Activated CD8-positive, alpha-beta T cell treated with anti-CD3 and anti-CD28 coated beads, Interleukin-2, amount 10 ng/mL, durations not matched to agents 7 days and 5 days (primary cell): ENCODE data around the gene COQ2. TPM values are rescaled to one million over a fixed set of nuclear protein-coding genes. Genes with fewer than 3 reads are reported as not detected.
"Not testable (repeated sequence)": the region's sequence is repeated elsewhere in the genome, so short reads cannot be mapped to it uniquely, and the experiment has no call there.

Experiments used
- ATAC-seq: fragments of 150-1000 bp; cut with Tn5 transposase; one replicate; pipeline ENCODE4 v1.10.0; 2021; ENCODE audit warnings: moderate library complexity
- CTCF ChIA-PET: fragments of 350-600 bp; sonication (Branson Sonifier 250); formaldehyde crosslinking; loops from one replicate; lab custom pipeline; 2021; ENCODE audit warnings: antibody characterized with exemption; lab: Charles Lee
- POLR2A ChIA-PET: fragments of 350-600 bp; sonication (Branson Sonifier 250); formaldehyde crosslinking; loops from one replicate; lab custom pipeline; 2021; ENCODE audit warnings: antibody characterized with exemption; lab: Charles Lee
- DNase-seq: peaks from one replicate; pipeline ENCODE4 v3.0.0-alpha.2; 2020
- H3K27ac Mint-ChIP-seq: one replicate; pipeline ENCODE4 v1.8.0; 2021; ENCODE audit warnings: mild to moderate bottlenecking, mixed read lengths
- H3K27me3 Mint-ChIP-seq: one replicate; pipeline ENCODE4 v1.8.0; 2021; ENCODE audit warnings: low read depth, mixed read lengths
- H3K36me3 Mint-ChIP-seq: one replicate; pipeline ENCODE4 v1.8.0; 2021; ENCODE audit warnings: low read depth, mixed read lengths
- H3K4me1 Mint-ChIP-seq: one replicate; pipeline ENCODE4 v1.8.0; 2021; ENCODE audit warnings: low read depth, mixed read lengths
- H3K4me3 Mint-ChIP-seq: one replicate; pipeline ENCODE4 v1.8.0; 2021; ENCODE audit warnings: mild to moderate bottlenecking, mixed read lengths
- H3K9me3 Mint-ChIP-seq: one replicate; pipeline ENCODE4 v1.8.0; 2022; ENCODE audit warnings: mixed read lengths; ENCODE audit not compliant: insufficient read depth
- total RNA-seq, 2 experiments: library from RNA; stranded (reverse); gene quantifications; one replicate each; pipeline ENCODE4 v1.2.3, GENCODE V29; 2021

Gene COQ2
- total RNA-seq, 2 experiments from 2014 or later = 21.3 to 21.9 TPM

GRCh38 chr4:83316459-83317165 is 32.0 kb upstream of the COQ2 start:
- ChIA-PET CTCF (no interaction called here), POLR2A (no interaction called here)
- Mint-ChIP-seq H3K9me3 (no peaks in the 10 kb centered on the region), H3K4me3 (no peak overlapping the region), H3K36me3 (peaks cover 50% of the 10 kb centered on the region), H3K4me1 (peaks cover 17% of the 10 kb centered on the region), H3K27me3 (no peaks in the 10 kb centered on the region), H3K27ac (no peak overlapping the region)
- DNase-seq (no peak), ATAC-seq (no peak)

GRCh38 chr4:83315341-83315870 is 30.8 kb upstream of the COQ2 start:
- H3K4me1 Mint-ChIP-seq = peaks cover 10% of the 10 kb centered on the region
- peaks cover 53% of the 10 kb centered on the region for H3K36me3 Mint-ChIP-seq
- ChIA-PET CTCF (no interaction called here), POLR2A (interaction anchor here (0.6 to 0.7 kb wide), 2 partner anchors 14 to 31 kb away, joined by 3 read pairs; partner anchors contain the start of gene COQ2)
- H3K27ac Mint-ChIP-seq = no peak overlapping the region
- no peak overlapping the region for H3K4me3 Mint-ChIP-seq
- DNase-seq = no peak
- no peaks in the 10 kb centered on the region for H3K9me3 Mint-ChIP-seq
- ATAC-seq = no peak
- no peaks in the 10 kb centered on the region for H3K27me3 Mint-ChIP-seq

GRCh38 chr4:83308672-83309071 is 24.1 kb upstream of the COQ2 start:
- Mint-ChIP-seq H3K36me3 (peaks cover 48% of the 10 kb centered on the region), H3K4me1 (no peaks in the 10 kb centered on the region), H3K27ac (no peak overlapping the region), H3K9me3 (no peaks in the 10 kb centered on the region), H3K27me3 (no peaks in the 10 kb centered on the region), H3K4me3 (no peak overlapping the region)
- CTCF ChIA-PET = interaction anchor here (1.2 kb wide), 1 partner anchor 28 kb away, joined by 3 read pairs; no protein-coding TSS in a partner anchor
- ATAC-seq (no peak), DNase-seq (no peak)
- POLR2A ChIA-PET = no interaction called here

GRCh38 chr4:83307920-83308319 is 23.3 kb upstream of the COQ2 start:
- CTCF ChIA-PET = interaction anchor here (1.2 kb wide), 1 partner anchor 27 kb away, joined by 3 read pairs; no protein-coding TSS in a partner anchor
- POLR2A ChIA-PET = no interaction called here
- H3K9me3 Mint-ChIP-seq = no peaks in the 10 kb centered on the region
- H3K27me3 Mint-ChIP-seq = no peaks in the 10 kb centered on the region
- H3K27ac Mint-ChIP-seq = no peak overlapping the region
- H3K36me3 Mint-ChIP-seq = peaks cover 46% of the 10 kb centered on the region
- H3K4me1 Mint-ChIP-seq = no peaks in the 10 kb centered on the region
- no peak for ATAC-seq
- no peak for DNase-seq
- no peak overlapping the region for H3K4me3 Mint-ChIP-seq

DNA sequence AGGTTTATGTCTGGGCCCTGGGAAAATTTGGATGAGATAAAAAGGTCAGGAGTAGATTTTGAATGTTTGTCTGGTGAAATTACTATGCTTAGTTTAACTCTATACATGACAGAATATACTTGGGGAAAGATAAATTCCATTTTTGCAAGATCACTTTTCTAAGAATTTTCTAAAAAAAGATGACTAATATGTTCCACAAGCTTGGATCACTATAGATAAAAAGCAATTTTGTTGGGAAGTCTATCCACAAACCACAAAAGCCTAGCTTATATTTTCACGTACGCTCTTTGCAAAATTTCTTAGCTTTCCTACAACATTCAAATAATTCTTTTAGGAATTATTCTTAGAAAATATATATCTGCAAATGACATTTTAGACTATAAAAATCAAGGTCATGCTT is 20.6 kb upstream of the COQ2 start:
- H3K4me1 Mint-ChIP-seq = no peaks in the 10 kb centered on the region
- H3K27ac Mint-ChIP-seq = no peak overlapping the region
- ATAC-seq (no peak), DNase-seq (no peak)
- H3K27me3 Mint-ChIP-seq = no peaks in the 10 kb centered on the region
- ChIA-PET POLR2A (no interaction called here), CTCF (interaction anchor here (1.4 to 1.7 kb wide), 3 partner anchors 15 to 234 kb away, joined by 4 to 5 read pairs (median 5); no protein-coding TSS in a partner anchor)
- H3K4me3 Mint-ChIP-seq = no peak overlapping the region
- H3K36me3 Mint-ChIP-seq = peaks cover 41% of the 10 kb centered on the region
- H3K9me3 Mint-ChIP-seq = no peaks in the 10 kb centered on the region

- Mint-ChIP-seq H3K4me3 (peak overlapping the region; percentile 19), H3K36me3 (peaks cover 21% of the 10 kb centered on the region), H3K27me3 (no peaks in the 10 kb centered on the region), H3K4me1 (peaks cover 17% of the 10 kb centered on the region), H3K27ac (peak overlapping the region; percentile 44), H3K9me3 (no peaks in the 10 kb centered on the region)
- CTCF ChIA-PET = interaction anchor here (0.8 to 1.2 kb wide), 6 partner anchors 14 to 227 kb away, joined by 3 to 5 read pairs (median 3); partner anchors contain the start of gene COQ2
- POLR2A ChIA-PET = interaction anchor here (1.9 kb wide), 1 partner anchor 14 kb away, joined by 13 read pairs; the partner anchor contains the start of gene COQ2
- peak; percentile 29 for DNase-seq
- ATAC-seq = peak; percentile 76
These were observed 13.1 kb upstream of the COQ2 start for GRCh38 chr4:83297548-83298260.

- ChIA-PET POLR2A (interaction anchor here (2.2 kb wide), 1 partner anchor 9 kb away, joined by 10 read pairs; the partner anchor contains the start of gene COQ2), CTCF (interaction anchor here (2.2 to 2.5 kb wide), 2 partner anchors 9 to 13 kb away, joined by 11 to 15 read pairs; partner anchors contain the start of gene COQ2)
- H3K36me3 Mint-ChIP-seq = peaks cover 10% of the 10 kb centered on the region
- H3K9me3 Mint-ChIP-seq = peaks cover 4% of the 10 kb centered on the region
- no peak overlapping the region for H3K27ac Mint-ChIP-seq
- no peaks in the 10 kb centered on the region for H3K27me3 Mint-ChIP-seq
- no peak overlapping the region for H3K4me3 Mint-ChIP-seq
- ATAC-seq = no peak
- DNase-seq = no peak
- H3K4me1 Mint-ChIP-seq = peaks cover 13% of the 10 kb centered on the region
These were observed 8.9 kb upstream of the COQ2 start for GRCh38 chr4:83293305-83294046.

DNA sequence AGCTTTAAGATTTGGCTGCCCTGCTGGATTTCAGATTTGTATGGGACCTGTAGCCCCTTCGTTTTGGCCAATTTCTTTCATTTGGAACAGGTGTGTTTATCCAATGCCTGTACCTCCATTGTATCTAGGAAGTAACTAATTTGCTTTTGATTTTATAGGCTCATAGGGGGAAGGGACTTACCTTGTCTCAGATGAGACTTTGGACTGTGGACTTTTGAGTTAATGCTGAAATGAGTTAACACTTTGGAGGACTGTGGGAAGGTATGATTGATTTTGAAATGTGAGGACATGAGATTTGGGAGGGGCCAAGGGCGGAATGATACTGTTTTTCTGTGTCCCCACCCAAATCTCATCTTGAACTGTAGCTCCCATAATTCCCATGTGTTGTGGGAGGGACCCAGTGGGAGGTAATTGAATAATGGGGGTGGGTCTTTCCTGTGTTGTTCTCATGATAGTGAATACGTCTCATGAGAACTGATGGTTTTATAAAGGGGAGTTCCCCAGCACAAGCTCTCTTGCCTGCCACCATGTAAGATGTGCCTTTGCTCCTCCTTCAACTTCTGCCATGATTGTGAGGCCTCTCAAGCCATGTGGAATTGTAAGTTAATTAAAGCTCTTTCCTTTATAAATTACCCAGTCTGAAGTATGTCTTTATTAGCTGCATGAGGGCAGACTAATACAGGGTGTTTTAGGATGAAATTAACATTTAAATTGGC is 5.6 kb upstream of the COQ2 start:
- H3K36me3 Mint-ChIP-seq, H3K27me3 Mint-ChIP-seq, H3K4me3 Mint-ChIP-seq, ATAC-seq, H3K4me1 Mint-ChIP-seq, POLR2A ChIA-PET, H3K27ac Mint-ChIP-seq, DNase-seq, H3K9me3 Mint-ChIP-seq: not testable (repeated sequence)
- CTCF ChIA-PET = interaction anchor here (1.2 to 1.8 kb wide), 3 partner anchors 10 to 71 kb away, joined by 3 to 6 read pairs (median 5); no protein-coding TSS in a partner anchor

- H3K27me3 Mint-ChIP-seq, ATAC-seq, H3K36me3 Mint-ChIP-seq, DNase-seq, H3K27ac Mint-ChIP-seq, POLR2A ChIA-PET, H3K9me3 Mint-ChIP-seq, H3K4me3 Mint-ChIP-seq, CTCF ChIA-PET: not testable (repeated sequence)
- H3K4me1 Mint-ChIP-seq = peaks cover 20% of the 10 kb centered on the region
These were observed 3.8 kb upstream of the COQ2 start for GRCh38 chr4:83288381-83288780.

- Mint-ChIP-seq H3K4me3 (peak overlapping the region; percentile 97), H3K36me3 (peaks cover 4% of the 10 kb centered on the region), H3K4me1 (peaks cover 49% of the 10 kb centered on the region), H3K27me3 (no peaks in the 10 kb centered on the region), H3K27ac (peak overlapping the region; percentile 100), H3K9me3 (no peaks in the 10 kb centered on the region)
- ChIA-PET POLR2A (interaction anchor here (0.6 to 2.7 kb wide), 24 partner anchors 8 to 856 kb away, joined by 3 to 20 read pairs (median 4); partner anchors contain the start of genes COPS4, HELQ and MRPS18C), CTCF (interaction anchor here (0.6 to 6.5 kb wide), 38 partner anchors 8 to 432 kb away, joined by 3 to 82 read pairs (median 6); partner anchors contain the start of genes COPS4, HELQ, HPSE and LIN54)
- DNase-seq (peak; percentile 63), ATAC-seq (peak; percentile 32)
These were observed 433 bp upstream of the COQ2 start for GRCh38 chr4:83285055-83285407.
